ENCODE results near the gene SCO1.

DNA sequence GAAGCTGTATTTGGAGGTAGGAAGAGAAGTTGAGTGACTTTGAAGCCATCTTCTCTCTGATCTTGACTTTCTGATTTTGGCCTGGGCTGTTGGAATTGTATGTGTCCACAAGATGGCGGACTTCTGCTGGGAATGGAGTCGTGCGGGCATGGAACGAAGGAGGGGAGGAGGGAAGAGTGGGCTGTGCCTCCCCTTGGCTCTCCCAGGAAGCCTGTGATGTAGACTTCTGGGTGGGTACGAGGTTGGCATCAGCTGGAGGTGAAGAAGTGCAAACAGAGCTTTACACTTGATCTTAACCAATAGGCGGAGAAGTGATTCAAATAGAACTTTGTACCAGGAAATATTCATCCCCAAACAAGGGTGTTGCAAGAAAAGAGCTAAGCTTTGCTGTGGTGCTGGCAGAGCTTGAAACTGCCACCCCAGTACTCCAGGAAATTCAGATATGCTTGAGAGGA, 39.9 kb upstream of the SCO1 start:
- TF ChIP-seq POLR2A (IDR thresholded peaks at IDR 0.05; ENCODE audit: low read depth, low read length) (no peak), TAF1 (IDR thresholded peaks at IDR 0.05; ENCODE audit: low read depth, low read length) (no peak)
